Endothelial cell (in vitro differentiated cells): ENCODE measurements around the gene RHBDF2. TPM values are rescaled to one million over a fixed set of nuclear protein-coding genes. Genes with fewer than 3 reads are reported as not detected.

ENCODE experiments used
- DNase-seq: peaks from one replicate; pipeline ENCODE4 v3.0.0; 2021; ENCODE audit warnings: low spot score
- H3K27ac Mint-ChIP-seq: one replicate; pipeline ENCODE4 v1.8.0; 2021; ENCODE audit warnings: mixed read lengths, inconsistent platforms; ENCODE audit not compliant: unreplicated experiment
- H3K27me3 Mint-ChIP-seq: one replicate; pipeline ENCODE4 v1.8.0; 2021; ENCODE audit warnings: mild to moderate bottlenecking, moderate library complexity, mixed read lengths, inconsistent platforms; ENCODE audit not compliant: unreplicated experiment
- H3K36me3 Mint-ChIP-seq: one replicate; pipeline ENCODE4 v1.8.0; 2021; ENCODE audit warnings: mild to moderate bottlenecking, low read depth, mixed read lengths, inconsistent platforms; ENCODE audit not compliant: unreplicated experiment
- H3K4me1 Mint-ChIP-seq: one replicate; pipeline ENCODE4 v1.8.0; 2021; ENCODE audit warnings: mild to moderate bottlenecking, mixed read lengths, inconsistent platforms; ENCODE audit not compliant: unreplicated experiment
- H3K4me3 Mint-ChIP-seq: one replicate; pipeline ENCODE4 v1.8.0; 2021; ENCODE audit warnings: mild to moderate bottlenecking, mixed read lengths, inconsistent platforms; ENCODE audit not compliant: unreplicated experiment
- H3K9me3 Mint-ChIP-seq: one replicate; pipeline ENCODE4 v1.8.0; 2021; ENCODE audit warnings: mixed read lengths, inconsistent platforms; ENCODE audit not compliant: unreplicated experiment
- CTCF ChIP-seq: fragments of 200-600 bp; sonication (generic); IDR thresholded peaks from one replicate; pipeline ENCODE4 v1.5.0; 2021; ENCODE audit warnings: antibody characterized with exemption; ENCODE audit not compliant: unreplicated experiment
- total RNA-seq: library from RNA; stranded (reverse); fragmentation: NEBNext Ultra II Directional; extraction: Animal tissue kit (Norgen Biotek cat#: 25700); gene quantifications from one replicate; pipeline ENCODE4 v1.2.1, GENCODE V29; 2021; ENCODE audit not compliant: unreplicated experiment

Gene RHBDF2
- total RNA-seq, 1 donor from 2014 or later = 39.3 TPM

- H3K4me3 Mint-ChIP-seq = peak overlapping the region; percentile 65
- H3K27me3 Mint-ChIP-seq = peaks cover 8% of the 10 kb centered on the region
- no peaks in the 10 kb centered on the region for H3K36me3 Mint-ChIP-seq
- TF ChIP-seq CTCF = no peak
- H3K9me3 Mint-ChIP-seq = no peaks in the 10 kb centered on the region
- no peak overlapping the region for H3K27ac Mint-ChIP-seq
- no peak for DNase-seq
- peaks cover 3% of the 10 kb centered on the region for H3K4me1 Mint-ChIP-seq
Observed at GRCh38 chr17:76544546-76545365, 43.5 kb upstream of the RHBDF2 start.

DNA sequence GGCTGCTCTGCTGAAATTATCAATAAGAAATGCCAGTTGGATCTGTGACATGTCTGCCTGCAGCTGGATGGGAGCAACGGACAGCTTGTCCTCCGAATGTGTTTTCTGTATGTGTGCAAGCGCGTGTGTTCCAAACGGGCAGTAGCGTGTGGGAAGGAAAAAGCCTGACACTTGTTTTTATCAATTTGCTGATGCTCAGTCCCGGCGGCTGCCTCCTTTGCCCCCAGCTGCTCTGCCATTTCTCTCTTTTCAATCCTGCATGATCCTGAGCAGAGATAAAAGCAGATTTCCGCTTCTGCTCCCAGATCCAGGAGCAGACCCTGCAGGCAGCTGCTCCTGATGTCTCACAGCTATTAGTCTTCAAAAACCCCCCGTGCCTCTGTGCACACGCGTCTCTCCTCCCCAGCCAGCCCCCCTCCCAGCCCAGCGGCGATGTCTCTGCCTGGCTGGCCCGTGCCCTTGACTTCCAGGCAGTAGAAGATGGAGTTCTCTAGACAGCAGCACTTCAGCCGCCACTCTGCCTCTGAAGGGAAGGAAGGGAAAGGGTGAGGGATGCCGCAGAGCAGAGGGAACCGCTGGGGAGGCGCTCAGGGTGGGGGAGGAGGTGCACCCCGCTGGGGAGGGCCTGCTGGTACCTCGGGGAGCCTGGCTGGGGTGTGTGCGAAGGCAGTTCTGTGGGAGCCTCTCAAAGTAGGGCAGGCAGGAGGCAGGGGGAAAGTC, 42.8 kb upstream of the RHBDF2 start:
- Mint-ChIP-seq H3K27me3 (peaks cover 12% of the 10 kb centered on the region), H3K9me3 (no peaks in the 10 kb centered on the region), H3K27ac (no peak overlapping the region), H3K4me1 (peaks cover 7% of the 10 kb centered on the region), H3K36me3 (no peaks in the 10 kb centered on the region), H3K4me3 (no peak overlapping the region)
- no peak for TF ChIP-seq CTCF
- DNase-seq = no peak

DNA sequence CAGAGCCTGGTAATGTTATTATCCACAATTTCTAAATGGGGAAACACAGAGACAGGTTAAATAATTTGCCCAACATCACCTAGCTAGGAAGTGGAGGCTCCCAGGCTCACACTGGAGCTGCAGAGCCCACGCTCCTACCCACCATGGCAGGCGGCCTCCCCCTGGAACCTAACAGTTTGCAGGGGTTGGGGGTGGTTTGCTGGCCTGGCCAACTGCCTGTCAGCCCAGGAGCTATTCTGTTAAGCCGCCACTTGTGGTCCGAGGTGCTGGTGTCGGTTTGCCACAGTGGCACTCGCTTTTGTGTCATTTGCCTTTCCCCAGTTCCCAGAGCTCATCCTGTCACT, 42.2 kb upstream of the RHBDF2 start:
- Mint-ChIP-seq H3K27me3 (peaks cover 12% of the 10 kb centered on the region), H3K27ac (no peak overlapping the region), H3K4me3 (no peak overlapping the region)

DNA sequence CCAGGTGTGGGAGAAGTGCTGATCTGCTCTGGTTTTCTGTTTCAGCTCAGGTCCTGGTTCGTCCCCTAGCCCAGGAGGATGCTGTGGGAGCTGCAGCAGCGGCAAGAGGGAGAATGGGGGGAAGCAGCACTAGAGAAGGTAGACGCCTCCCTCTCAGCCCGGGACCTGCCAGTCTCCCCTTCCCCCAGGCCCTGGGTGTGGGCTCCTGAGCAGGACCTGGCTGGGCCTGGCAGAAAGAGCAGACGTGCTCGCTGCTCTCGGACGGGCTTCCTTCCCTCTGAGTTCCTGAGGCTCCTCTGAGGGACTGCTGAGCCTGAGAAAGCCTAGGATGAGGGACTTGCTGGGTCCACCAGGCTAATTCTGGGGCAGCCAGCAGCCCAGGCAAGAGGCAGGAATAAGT, 41.8 kb upstream of the RHBDF2 start:
- DNase-seq = no peak
- H3K27ac Mint-ChIP-seq = no peak overlapping the region
- peaks cover 12% of the 10 kb centered on the region for H3K4me1 Mint-ChIP-seq
- no peak for TF ChIP-seq CTCF
- no peak overlapping the region for H3K4me3 Mint-ChIP-seq
- peaks cover 12% of the 10 kb centered on the region for H3K27me3 Mint-ChIP-seq
- no peaks in the 10 kb centered on the region for H3K36me3 Mint-ChIP-seq
- H3K9me3 Mint-ChIP-seq = no peaks in the 10 kb centered on the region

More for the DNA sequence above, 42.2 kb upstream of the RHBDF2 start:
- no peak for DNase-seq
- TF ChIP-seq CTCF = no peak
- Mint-ChIP-seq H3K4me1 (peaks cover 12% of the 10 kb centered on the region), H3K9me3 (no peaks in the 10 kb centered on the region), H3K36me3 (no peaks in the 10 kb centered on the region)

GRCh38 chr17:76542566-76542971, 41.3 kb upstream of the RHBDF2 start:
- no peak overlapping the region for H3K4me3 Mint-ChIP-seq
- peaks cover 12% of the 10 kb centered on the region for H3K4me1 Mint-ChIP-seq
- TF ChIP-seq CTCF = no peak
- no peaks in the 10 kb centered on the region for H3K36me3 Mint-ChIP-seq
- no peak overlapping the region for H3K27ac Mint-ChIP-seq
- peaks cover 12% of the 10 kb centered on the region for H3K27me3 Mint-ChIP-seq
- no peak for DNase-seq
- H3K9me3 Mint-ChIP-seq = no peaks in the 10 kb centered on the region
